Activated CD4-positive, CD25-positive, alpha-beta regulatory T cell treated with anti-CD3 and anti-CD28 coated beads, Interleukin-2, amount 50 U/mL, for 16 hours (primary cell): ENCODE data around the gene NIPAL1.
"Not testable (repeated sequence)": the region's sequence is repeated elsewhere in the genome, so short reads cannot be mapped to it uniquely, and the experiment has no call there.

ENCODE experiments used
- DNase-seq: peaks from one replicate; pipeline ENCODE4 v3.0.0-alpha.2; 2020; ENCODE audit warnings: low read depth, low spot score

Gene NIPAL1

GRCh38 chr4:48016141-48017107 lies at the start of gene NIPAL1, which contains the start of gene CNGA1:
TSS of gene NIPAL1 (plus strand) at chr4:48016772. CDS start at chr4:48016840, 68 bp downstream.
TSS of gene CNGA1 (minus strand) at chr4:48016681. CDS start at chr4:47952689, 63,992 bp downstream.
- DNase-seq, result no peak

GRCh38 chr4:47968847-47969246 lies 47.7 kb upstream of the NIPAL1 start:
- no peak for DNase-seq

DNA sequence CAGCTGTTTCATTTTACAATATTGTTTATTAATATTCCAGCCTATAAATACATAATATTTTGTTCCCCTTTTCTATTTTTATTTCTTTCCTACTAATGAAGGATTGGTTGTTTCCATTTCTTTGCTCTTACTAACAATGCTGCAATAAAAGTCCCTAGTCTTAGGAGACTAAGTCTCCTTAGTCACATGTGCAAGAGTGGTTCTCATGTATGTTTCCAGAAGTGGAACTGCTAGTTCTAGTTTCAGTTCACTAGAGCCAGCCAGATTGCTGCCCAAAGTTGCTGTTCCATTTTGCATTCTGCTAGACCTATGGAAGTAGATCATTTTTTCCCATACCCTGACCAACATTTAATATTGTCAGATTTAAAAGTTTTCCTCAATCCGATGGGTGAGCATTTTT lies 44.4 kb upstream of the NIPAL1 start:
- no peak for DNase-seq

GRCh38 chr4:47972721-47973120 lies 43.9 kb upstream of the NIPAL1 start:
- DNase-seq, result no peak

DNA sequence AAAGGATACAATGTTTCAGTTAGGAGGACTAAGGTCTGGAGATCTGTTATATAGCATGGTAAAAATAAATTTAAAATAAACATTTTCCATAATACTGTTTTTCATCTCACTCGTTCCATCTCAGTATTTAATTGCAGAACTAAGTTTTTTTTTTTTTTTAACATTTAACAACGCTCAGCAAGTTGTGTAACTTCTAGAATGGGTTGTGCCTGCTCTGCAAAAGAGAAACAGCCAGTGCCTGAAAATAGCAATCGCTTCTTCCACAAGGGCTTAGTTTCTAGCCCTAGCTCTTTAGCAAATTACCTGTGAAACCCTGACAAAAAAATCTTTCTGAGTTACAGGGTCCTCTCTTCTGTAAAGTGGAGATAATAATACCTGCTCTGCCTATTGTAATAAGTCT lies 42.0 kb upstream of the NIPAL1 start:
- no peak for DNase-seq

- no peak for DNase-seq
Measured at GRCh38 chr4:47990145-47990544, 26.4 kb upstream of the NIPAL1 start.

DNA sequence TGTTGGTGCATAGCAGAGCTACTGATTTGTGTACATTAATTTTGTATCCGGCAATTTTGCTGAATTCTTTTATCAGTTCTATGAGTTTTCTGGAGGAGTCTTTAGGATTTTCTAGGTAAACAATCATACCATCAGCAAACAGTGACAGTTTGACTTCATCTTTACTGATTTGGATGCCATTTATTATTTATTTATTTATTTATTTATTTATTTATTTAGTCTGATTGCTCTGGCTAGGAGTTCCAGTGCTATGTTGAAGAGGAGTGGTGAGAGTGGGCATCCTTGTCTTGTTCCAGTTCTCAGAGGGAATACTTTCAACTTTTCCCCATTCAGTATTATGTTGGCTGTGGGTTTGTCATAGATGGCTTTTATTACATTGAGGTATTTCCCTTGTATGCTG lies 24.1 kb upstream of the NIPAL1 start:
- not testable (repeated sequence) for DNase-seq

DNA sequence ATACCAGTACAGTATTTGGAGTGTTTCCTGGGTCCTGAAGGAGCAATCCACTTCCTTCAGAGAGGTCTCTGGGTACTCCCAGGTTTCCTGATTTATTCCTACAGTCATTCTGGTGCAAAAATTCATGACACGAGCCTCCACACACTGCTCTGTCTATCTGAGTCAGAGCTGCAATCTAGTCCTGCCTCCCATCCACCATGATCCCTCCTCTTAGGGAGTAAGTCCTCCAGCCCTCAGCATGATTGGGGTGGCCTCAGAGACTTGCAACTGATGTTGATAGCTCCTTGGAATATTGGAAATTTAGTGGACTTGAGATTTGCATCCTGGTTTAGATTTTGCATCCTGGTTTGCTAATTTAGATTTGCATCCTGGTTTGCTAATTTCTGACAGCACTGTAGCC lies 20.6 kb upstream of the NIPAL1 start:
- no peak for DNase-seq

DNA sequence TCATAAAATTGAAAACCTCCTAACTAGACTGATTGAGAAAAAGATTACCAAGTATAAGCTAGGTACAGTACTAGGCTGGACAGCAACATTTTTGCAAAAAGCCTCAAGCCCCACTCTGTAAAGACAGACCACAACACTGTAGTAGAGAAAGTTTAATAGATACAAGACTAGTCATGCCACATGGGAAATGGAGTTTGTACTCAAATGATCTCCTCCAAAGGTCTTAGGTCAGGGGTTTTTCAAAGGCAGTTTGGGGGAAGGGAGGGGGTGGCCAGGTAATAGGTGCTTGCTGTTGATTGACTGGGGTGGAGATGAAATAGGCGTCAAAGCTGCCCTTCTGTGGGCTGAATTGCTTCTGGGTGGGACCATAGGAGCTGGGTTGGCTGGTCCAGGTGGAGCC lies 14.3 kb upstream of the NIPAL1 start:
- DNase-seq, result no peak

- not testable (repeated sequence) for DNase-seq
Measured at GRCh38 chr4:48003568-48003967, 13.0 kb upstream of the NIPAL1 start.

GRCh38 chr4:48005781-48006180 lies 10.8 kb upstream of the NIPAL1 start:
- DNase-seq, result no peak

DNA sequence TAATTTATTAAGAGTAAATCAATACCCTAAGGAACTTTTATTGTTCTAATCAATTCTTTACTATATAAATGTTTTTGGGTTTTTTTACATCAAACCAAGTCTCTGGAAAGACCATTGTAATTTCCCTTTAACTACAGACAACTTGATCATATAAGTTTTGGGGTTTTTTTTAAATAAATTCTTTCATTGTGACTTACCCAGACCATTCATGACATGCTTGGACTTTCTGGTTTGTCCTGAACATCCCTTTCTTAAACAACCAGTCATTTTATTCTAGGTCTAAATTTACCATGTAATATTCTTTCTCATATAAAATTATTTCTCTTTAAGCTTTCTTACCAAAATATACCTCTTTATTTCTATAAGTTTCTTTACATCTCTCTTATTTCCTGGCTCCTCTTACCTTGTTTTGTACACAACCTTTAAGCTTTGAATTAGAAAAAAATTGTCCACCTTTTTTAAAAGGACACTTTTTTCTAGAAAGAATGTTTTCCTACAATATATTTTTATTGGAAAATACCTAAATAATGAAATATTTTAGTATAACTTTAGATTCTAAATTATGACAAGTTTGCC lies 8.5 kb upstream of the NIPAL1 start:
- DNase-seq, result no peak

GRCh38 chr4:48010906-48011305 lies 5.7 kb upstream of the NIPAL1 start:
- not testable (repeated sequence) for DNase-seq

GRCh38 chr4:48011722-48012121 lies 4.8 kb upstream of the NIPAL1 start:
- DNase-seq, result no peak

DNA sequence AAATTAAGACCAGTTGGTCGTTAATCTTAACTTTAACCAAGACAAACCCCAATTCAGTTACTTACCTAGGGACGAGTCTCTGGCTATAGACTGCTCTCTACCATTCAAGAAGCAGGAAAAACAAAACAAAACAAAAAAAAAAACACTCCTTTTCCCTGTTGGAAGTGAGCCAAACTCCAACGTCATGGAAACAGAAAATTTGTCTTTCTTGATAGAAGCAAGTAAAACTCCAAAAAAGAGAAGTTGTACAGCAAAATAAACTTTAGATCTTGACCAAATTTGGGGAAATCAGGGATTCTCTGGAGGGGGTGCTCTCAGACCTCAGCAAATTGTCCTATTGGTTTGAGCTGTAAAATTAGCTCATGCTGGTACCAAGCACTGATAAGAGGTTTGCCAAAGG lies 3.7 kb upstream of the NIPAL1 start:
- no peak for DNase-seq

DNA sequence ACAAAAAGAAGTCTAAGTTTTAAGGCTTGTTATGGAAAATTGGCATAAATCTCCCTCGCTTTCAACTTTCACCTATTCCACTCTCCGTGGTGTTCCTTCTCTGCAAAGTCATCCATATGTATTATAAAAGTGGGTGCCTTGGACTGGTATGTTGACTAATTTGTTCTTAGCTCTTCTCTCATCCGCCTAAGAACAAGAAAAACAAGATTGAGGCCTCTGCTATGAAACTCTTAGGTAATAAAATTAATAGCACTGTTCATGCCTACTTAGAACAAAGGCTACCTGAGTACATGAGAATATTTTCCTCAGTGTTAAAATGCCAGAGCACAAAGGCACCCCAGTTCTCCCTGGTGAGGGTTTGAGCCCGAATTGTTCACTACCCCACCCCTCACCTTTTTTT lies 1.4 kb upstream of the NIPAL1 start:
- DNase-seq, result no peak

DNA sequence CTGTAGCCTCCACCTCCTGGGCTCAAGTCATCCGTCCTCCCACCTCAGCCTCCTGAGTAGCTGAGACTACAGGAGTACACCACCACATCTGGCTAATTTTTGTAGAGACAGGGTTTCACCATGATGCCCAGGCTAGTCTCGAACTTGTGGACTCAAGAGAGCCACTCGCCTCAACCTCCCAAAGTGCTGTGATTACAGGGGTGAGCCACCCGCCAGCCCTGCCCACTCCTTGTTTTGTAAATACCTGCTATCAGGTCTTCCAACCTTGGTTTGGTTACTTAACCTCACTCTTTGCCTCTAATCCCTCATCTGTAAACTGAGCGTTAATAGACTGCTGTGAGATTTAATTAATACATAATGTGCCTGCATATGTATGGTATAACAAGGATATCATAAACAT lies 894 bp upstream of the NIPAL1 start:
- DNase-seq, result no peak

GRCh38 chr4:48017108-48017571 lies 568 bp downstream of the NIPAL1 start:
- DNase-seq, result no peak

DNA sequence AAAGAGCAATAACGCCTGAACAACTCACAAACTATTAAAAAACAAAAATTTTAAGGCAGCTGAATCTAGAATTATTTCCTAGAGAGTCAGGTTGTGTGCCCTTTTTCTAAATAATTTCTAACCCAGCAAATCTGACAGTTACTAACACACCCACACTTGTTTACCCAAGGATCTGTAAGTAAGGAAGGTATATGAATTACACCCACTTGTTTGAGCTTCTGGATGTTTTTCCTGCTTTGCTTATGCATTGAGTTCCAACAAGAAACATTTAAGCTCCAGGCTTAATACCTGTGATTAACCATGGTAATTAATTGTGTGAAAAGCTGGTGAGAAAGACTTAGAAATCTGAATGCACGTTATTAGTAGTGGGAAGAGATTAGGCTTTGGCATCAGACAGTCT lies 1.5 kb downstream of the NIPAL1 start:
- no peak for DNase-seq

DNA sequence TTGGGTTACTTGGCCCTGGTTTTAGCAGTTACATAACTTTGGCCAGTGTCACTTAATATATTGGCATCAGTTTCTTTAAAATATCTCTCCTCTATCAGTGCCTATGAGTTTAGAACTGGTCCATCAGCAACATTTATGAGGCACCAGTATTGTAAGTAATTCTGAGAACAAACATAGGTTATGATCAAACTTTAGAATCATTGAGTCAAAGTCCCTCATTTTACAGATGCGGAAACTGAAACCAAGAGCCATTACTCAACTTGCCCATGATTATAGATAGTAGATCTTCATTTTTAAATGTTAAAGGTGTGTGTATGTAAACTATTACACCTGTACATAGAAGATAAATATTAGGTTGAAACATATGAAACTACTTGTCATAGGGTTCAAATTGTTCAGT lies 4.5 kb downstream of the NIPAL1 start:
- no peak for DNase-seq

DNA sequence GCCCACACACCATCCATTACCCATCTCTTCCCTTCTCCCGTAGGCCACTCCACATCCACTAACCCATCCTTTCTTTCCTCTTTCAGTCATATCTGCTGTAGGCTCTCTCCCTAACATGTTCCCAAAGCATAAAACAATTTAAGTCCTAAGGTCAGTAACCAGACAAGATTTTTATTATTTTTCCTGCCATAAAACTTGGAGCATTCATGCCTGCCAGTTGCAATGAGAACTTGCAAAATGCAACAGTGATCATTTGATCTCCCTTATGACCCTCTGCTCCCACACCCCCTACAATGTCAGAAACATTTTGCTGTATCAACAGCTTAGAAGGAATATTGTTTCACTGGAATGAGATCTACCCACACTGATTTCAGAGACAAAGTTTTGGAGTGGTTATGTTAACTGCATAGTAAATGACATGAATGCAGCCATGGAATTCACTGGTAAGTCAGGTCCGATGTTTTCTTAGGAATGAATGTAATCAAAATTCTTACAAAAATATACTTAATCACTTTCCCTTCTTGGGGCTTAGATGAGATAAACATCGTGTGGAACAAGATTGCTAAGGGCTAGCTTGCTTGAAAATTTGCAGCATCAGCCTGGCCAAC lies 5.7 kb downstream of the NIPAL1 start:
- DNase-seq, result no peak

DNA sequence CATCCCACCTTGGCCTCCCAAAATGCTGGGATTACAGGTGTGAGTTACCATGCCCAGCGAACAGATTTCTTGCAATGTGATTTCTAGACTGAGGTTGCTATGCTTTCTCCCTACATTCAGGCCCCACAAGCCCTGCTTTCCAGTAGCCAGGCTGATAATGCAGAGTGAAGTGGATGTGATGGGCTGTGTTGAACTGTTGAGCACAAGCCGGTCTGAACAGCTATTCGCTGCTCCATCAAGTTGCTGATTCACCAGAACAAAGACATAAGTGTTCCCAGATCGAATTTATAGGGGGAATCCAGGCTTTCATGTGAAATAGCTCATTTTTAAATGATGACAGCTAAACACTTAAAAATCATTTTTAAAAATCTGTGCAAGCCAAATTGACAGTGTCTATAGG lies 8.0 kb downstream of the NIPAL1 start:
- DNase-seq, result no peak
